ENCODE data around the gene IFT122. TPM values are rescaled to one million over a fixed set of nuclear protein-coding genes. Genes with fewer than 3 reads are reported as not detected.

Gene IFT122
- total RNA-seq, 2 experiments from 2014 or later: 21.6 to 37.0 TPM

DNA sequence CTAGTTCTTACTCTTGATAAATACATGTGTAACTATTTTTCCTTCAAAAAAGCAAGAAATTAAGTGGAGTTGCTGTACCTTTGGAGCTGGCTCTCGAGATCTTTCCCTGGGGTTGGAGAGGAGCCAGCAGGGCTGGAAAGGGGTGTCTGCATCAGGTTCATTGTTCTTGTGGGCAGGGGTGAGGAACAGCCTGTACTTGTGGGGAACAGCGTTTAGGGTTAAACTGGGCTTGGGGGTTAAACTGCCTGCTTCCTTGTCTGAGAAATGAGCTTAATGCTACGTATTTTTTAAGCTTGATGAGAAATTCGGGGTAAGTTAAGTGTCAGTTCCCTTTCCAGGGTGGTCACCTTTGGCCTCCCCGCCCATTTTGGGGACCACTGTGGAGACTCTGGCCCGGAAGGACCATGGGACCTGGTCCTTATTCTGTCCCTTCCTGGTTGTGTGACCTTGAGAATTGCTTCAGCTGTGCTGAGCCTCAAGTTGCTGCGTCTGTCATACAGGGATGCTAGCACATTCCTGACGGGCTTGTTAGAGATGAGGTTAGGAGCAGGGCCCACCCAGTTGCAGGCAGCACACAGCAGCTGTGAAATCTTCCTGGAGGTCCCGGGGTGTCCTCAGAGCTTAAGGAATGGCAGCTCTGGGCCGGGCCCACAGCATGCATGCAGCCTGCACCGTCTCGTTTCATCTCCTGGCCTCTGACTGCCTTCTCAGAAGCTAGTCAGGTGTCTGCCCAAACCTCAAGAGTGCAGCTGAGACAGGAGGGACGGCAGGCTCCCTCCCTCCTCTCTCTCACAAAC lies 114.5 kb downstream of the IFT122 start:
- H3K36me3 ChIP-seq (ENCODE audit: insufficient read depth, low read length): no peaks in the 10 kb centered on the region
- H3K79me2 ChIP-seq (ENCODE audit: insufficient read depth, low read depth, low read length): no peaks in the 10 kb centered on the region
- BruUV-seq (replicated peaks): no TSS peak
- intact Hi-C loops (cut with micrococcal nuclease; ENCODE audit: unreplicated experiment): no loop called here
- H3K4me1 ChIP-seq (ENCODE audit: insufficient read depth, low read length, poor library complexity, severe bottlenecking): peaks cover 38% of the 10 kb centered on the region
- ChIA-PET CTCF (ENCODE audit: unreplicated experiment) (no interaction called here), POLR2A (interaction anchor here (0.7 to 0.8 kb wide), 2 partner anchors 37 to 354 kb away, joined by 3 read pairs; no protein-coding TSS in a partner anchor)
- H4K20me1 ChIP-seq (ENCODE audit: insufficient read depth, low read length): no peaks in the 10 kb centered on the region
- no peaks in the 10 kb centered on the region for H3K9me3 ChIP-seq (ENCODE audit: low read length)
- no peak overlapping the region for H3K27ac ChIP-seq (ENCODE audit: low read depth, low read length, poor library complexity, severe bottlenecking)
- H3K9me2 ChIP-seq (ENCODE audit: insufficient read depth, low read length): no peaks in the 10 kb centered on the region
- H3K4me2 ChIP-seq (ENCODE audit: low read length): peak overlapping the region; percentile 53
- peak; percentile 26 for DNase-seq (ENCODE audit: low spot score)
- peak overlapping the region; percentile 88 for H2AFZ ChIP-seq (ENCODE audit: low read length)
- no peak overlapping the region for H3K4me3 ChIP-seq (ENCODE audit: low read depth, low read length, poor library complexity, severe bottlenecking)
- TF ChIP-seq EZH2phosphoT487 (IDR thresholded peaks at IDR 0.05; ENCODE audit: borderline replicate concordance, low read depth, low read length) (no peak), CTCF (conservative IDR thresholded peaks at IDR 0.05; ENCODE audit: low read length) (no peak)

- intact Hi-C loops (cut with micrococcal nuclease; ENCODE audit: unreplicated experiment): no loop called here
- ChIA-PET CTCF (ENCODE audit: unreplicated experiment) (no interaction called here), POLR2A (interaction anchor here (0.5 kb wide), 1 partner anchor 9 kb away, joined by 3 read pairs; no protein-coding TSS in a partner anchor)
- no peaks in the 10 kb centered on the region for H4K20me1 ChIP-seq (ENCODE audit: insufficient read depth, low read length)
- no peaks in the 10 kb centered on the region for H3K79me2 ChIP-seq (ENCODE audit: insufficient read depth, low read depth, low read length)
- no peak overlapping the region for H3K4me3 ChIP-seq (ENCODE audit: low read depth, low read length, poor library complexity, severe bottlenecking)
- H3K9me3 ChIP-seq (ENCODE audit: low read length): no peaks in the 10 kb centered on the region
- H3K4me1 ChIP-seq (ENCODE audit: insufficient read depth, low read length, poor library complexity, severe bottlenecking): peaks cover 44% of the 10 kb centered on the region
- no peak overlapping the region for H3K27ac ChIP-seq (ENCODE audit: low read depth, low read length, poor library complexity, severe bottlenecking)
- no peaks in the 10 kb centered on the region for H3K9me2 ChIP-seq (ENCODE audit: insufficient read depth, low read length)
- BruUV-seq (replicated peaks): no TSS peak
- DNase-seq (ENCODE audit: low spot score): no peak
- H3K36me3 ChIP-seq (ENCODE audit: insufficient read depth, low read length): no peaks in the 10 kb centered on the region
- H3K4me2 ChIP-seq (ENCODE audit: low read length): no peak overlapping the region
- TF ChIP-seq EZH2phosphoT487 (IDR thresholded peaks at IDR 0.05; ENCODE audit: borderline replicate concordance, low read depth, low read length) (no peak), CTCF (conservative IDR thresholded peaks at IDR 0.05; ENCODE audit: low read length) (no peak)
- peak overlapping the region; percentile 88; the same call in 1 of the 2 replicates for H2AFZ ChIP-seq (ENCODE audit: low read length)
These were observed 115.1 kb downstream of the IFT122 start for GRCh38 chr3:129555153-129555550.
